Activated CD4-positive, alpha-beta T cell treated with anti-CD3 and anti-CD28 coated beads, Interleukin-2, amount 50 U/mL, for 24 hours (primary cell): ENCODE measurements around the gene DMD.

Experiments used
- DNase-seq, 2 donors: peaks; one replicate each; pipeline ENCODE4 v3.0.0-alpha.2; 2020; ENCODE audit warnings: low read depth in 1 of 2, low spot score in 1 of 2

Gene DMD

DNA sequence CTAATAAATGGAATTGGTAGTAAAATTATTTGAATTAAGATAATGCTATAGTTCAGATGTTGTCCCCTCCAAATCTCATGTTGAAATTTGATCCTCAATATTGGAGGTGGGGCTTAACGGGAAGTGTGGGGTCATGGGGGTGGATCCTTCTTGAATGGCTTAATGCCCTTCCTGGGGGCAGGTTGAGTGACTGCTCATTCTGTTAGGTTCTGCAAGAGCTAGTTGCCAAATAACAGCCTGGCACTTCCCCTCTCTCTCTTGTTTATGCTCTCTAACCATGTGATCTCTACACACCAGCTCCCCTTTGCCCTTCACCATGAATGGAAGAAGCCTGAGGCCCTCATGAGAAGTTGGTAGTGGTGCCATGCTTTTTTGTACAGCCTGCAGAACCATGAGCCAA is 1414.7 kb downstream of the DMD start:
- DNase-seq: no peak

DNA sequence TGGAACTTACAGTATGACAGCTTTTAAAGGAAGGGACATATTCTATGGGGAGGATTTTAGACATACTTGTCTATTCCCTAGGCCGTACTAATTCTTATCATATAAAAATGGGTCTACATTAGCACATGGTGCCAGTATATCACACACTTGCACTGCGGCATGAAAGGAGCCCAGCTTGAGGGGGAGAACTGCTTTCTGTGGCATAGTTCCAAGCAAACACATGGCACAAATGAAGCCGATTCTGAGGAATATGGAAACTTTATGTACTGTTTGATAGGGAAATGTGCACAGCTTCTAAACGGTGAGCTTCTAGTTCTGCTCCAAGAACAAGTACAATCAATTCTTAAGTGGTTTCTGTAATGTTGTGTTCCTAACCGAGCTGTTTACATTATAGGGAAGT is 1463.9 kb downstream of the DMD start:
- DNase-seq: no peak

DNA sequence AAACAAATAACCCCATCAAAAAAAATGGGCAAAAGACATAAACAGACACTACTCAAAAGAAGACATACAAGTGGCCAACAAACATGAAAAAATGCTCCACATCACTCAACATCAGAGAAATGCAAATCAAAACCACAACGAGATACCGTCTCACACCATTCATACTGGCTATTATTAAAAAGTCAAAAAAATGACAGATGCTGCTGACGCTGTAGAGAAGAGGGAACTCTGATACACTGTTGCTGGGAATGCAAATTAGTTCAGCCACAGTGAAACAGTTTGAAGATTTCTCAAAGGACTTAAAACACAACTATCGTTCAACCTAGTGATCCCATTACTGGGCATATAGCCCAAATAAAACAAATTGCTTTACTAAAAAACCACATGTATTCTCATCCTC is 1468.3 kb downstream of the DMD start:
- DNase-seq: no peak

DNA sequence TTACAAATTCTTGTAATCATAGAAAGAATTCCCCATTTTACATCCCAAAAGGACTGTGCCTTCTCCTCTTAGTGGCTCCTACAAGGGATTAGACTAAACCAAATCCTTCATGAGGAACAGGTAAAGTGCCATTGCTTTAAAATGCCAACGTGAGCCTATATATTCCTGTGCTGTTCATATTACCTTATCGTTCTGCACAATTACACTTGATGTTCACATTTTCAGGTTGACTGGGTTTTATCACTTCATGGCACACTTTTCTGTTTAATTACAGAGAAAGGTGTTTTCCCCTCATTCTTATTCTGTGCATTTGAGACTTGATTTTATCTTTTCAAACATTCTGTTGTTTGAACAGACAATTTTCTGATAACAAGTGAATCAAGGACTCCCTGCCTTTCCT is 1493.9 kb downstream of the DMD start:
- DNase-seq: no peak

DNA sequence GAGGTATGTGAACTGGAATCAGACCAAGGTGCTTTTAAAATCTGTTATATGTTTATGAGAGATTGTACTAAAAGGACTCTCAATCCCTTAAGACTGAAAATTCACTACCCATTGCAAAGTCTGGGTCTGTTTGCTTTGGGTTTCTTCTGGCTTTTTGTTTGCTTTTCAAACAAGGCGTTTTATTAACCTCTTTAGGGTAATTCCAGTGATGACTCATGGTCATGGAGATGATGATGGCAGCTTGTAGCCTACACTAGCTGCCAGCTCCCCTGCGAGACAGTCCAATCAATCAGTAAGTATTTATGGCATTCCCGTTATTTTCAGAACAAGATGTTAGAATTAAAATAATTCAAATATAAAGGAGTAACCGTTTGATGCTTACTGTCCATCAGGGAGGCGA is 1495.7 kb downstream of the DMD start:
- no peak for DNase-seq

DNA sequence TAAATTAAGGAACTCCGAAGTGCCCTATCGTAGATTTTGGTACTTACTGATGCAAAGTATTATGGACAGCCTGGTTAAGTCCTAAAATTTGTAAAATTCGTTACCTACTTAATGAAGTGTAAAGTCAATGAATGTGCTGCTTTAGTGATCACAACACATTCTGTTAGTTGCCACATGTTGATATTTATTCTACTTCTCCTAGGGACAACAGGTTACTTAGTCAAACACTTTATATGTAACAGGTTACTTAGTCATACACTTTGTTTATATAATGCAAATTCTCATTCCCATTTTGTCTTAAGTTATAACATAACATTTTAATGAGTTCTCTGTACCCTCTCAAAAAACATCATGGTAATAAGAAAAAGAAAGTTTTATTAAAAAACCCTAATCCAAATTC is 1496.6 kb downstream of the DMD start:
- DNase-seq: no peak

DNA sequence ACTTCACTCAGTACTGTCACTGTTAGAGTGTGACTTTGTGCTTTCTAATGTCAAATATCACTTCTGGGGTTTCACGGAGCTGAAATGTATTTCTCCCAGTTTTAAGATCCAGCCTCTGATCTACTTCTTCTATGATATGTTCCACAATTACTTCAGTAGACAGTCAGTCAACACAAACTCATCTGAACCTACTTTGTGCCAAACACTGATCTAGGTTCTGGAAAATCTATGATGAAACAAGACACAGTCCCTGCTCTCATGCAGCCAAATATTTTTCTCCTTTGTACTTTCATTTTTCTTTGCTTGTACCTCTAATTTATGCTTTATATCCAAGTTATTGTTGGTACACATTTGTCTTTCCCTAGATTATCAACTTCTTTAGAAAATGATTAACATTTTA is 1498.2 kb downstream of the DMD start:
- no peak for DNase-seq

DNA sequence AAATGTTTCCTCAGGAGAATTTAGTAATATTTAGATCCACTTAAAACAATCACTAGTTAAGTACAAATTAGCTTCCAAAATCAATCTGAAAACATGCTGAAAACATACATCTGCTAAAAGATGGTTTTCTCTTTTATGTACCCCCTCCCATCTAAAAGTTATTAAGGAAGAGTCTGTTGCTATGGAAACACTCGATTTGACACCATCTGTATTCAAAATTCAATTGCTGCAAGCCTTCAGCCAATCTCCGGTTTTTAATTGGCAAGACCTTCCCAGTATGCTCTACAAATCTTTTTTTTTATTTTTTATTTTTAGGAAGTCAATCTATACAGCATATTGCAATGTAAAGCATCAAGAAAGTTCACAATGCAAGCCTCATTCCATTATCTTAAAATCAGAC is 1500.2 kb downstream of the DMD start:
- no peak for DNase-seq

DNA sequence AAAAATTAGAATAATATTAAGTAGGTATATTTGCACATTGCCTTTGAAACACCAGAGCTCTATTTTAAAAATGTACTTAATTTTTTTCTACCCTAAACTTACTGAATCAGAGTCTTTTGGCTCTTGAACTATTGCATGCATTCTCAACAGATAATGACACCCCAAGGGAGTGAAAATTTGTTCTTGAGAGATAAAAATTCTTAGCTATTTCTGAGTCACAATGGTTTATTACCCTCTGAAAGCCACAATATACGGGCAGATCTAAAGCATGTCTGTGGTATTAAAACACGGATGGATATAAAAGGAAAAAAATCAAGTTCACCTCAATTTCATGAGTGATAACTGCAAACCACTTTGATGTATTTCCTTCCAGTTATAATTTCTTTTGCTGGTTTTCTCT is 1503.2 kb downstream of the DMD start:
- DNase-seq: no peak

DNA sequence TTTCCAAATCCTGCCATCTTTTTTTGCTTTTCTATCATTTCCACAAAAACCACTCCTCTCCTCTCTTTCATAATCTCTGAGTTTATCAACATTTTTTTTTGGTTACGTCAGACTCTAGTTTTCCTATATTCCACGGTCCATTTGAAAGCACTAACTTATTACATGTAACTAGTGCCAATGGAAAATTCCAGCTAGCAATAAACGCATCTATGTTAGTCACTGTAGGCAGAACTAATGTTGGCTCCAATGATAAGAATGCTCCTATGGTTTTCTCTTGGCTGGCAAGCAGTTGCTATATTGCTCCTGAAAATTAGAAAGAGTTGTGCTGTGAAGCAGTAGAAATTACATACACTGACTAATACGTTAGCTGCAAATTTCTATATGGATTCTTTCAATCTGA is 1504.9 kb downstream of the DMD start:
- DNase-seq: no peak

DNA sequence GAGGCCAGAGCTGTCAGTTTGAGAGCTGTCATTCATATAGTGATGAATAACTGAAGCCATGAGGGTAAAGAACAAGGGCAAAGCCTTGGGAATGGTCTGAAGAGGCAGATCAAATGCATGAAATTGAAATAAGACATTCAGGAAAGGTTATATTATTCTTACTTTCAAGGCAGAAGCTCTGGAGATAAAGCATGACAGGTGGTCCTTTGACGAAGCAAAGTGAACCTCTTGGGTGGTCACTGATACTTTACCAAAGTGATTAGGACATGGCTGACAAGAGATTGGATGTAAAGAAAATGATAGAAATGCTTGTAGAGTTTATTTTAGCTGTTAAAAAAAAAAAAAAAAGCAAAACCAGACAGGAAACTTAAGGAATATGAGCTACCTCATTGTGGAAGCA is 1505.5 kb downstream of the DMD start:
- no peak for DNase-seq

DNA sequence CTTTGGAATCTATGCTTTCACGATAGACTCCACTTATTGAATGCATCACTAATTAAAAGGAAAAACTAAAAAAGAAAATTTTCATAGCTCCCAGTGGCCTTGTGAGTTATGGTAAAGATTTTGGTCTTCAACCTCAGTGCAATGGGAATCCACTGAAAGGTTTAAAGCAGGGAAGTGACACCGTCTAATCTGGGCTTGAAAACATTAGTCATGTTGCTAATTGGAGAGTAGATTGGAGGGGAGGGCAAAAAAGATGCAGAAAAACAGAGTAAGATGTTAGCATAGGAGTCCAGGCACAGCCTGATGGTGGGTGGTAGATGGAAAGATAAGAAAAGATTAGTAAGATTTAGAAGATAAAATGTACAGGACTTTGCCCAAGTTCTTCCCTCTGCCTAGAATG is 1506.4 kb downstream of the DMD start:
- no peak for DNase-seq

DNA sequence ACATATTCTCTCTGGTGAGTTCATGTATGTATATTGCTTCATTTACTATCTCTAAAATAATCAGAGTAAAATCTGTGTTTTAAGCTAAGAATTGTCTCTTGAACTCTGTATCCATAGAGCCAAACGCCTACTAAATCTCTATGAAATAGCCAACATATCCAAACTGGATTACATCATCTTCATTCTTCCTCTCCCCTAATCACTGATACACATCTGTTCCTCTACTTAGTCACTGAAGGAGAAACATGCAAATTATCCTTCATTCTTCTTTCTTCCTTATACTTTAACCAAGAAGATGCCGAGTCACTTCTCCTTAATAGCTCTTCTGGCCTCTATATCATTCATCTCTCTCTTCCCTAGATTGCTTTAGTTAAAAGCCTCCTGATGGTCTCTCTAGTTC is 1509.1 kb downstream of the DMD start:
- no peak for DNase-seq

DNA sequence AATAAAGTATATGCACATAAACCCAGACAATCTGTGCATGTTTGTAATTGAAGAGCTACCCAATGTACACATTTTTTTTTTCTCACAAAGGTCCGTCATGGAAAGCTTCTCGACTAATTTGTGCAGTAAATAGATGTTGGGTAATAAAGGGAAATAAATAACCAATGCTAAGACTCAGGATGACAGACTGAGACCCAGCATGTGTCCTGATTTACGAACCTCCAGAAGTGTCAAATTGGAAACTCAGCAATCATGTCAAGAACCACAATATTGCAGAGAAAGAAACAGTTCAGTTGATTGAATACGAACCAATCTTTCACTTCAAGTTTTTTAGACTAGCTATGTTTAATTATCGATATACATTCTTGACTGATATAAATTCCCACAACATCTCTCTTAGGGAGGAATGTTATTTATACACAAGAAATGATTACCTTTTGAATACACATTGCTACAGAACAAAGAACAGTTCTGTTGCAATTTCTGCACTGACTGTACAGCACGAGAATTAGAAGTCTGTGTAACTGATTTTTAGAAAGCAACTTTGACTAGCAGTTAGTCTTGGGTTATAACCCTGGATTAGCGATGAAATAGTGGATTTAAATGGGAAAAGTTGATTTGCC is 1513.9 kb downstream of the DMD start:
- no peak for DNase-seq

DNA sequence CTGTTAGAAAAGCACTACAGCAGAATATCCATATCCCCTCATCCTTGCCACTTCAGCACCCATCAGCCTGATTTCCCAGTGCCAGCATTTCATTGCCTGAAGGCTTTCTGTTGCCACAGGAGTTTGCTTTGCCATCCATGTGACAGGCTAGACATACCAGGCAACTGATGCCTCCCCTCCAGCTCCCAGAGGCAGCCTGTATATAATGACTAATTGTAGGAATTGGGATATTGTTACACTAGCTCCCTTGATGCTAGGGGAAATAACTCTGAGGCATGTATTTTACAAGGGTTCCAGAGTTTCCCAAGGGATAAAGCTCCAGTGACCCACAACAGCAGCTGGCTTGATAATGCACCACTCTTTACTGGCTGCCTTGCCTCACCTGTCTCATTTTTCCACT is 1531.5 kb downstream of the DMD start:
- no peak for DNase-seq

DNA sequence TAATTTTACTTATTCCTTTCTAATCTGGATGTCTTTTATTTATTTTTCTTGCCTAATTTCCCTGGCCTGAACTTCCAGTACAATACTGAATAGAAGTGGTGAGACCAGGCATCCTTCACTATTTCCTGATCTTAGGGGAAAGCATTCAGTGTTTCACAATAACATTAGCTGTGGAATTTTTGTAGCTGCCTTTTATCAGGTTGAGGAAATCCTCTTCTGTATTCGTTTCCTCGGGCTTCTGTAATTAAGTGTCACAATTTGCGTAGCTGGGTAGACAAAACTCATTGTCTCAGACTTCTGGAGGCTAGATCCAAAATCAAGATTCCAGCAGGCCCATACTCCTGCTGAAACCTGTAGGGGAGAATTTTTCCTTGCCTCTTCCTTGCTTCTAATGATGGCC is 1541.1 kb downstream of the DMD start:
- DNase-seq: no peak

DNA sequence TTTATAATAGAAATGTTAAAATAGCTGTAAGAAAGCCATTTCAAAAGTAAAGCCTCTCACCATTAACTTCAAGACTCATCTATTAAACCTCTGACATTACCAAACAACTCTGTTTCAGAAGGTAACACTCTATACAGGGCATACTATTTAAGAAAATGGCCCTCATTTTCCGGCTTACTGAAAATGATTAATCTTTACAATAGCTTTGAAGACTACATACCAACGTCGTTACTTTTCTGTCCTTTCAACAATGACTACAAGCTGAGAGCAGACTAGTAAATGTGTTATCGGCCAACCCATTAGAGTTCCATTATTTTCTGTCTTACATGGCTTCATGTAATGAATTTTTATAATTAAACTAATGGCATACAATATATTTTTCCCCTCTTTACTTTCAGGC is 1545.9 kb downstream of the DMD start:
- DNase-seq: no peak

DNA sequence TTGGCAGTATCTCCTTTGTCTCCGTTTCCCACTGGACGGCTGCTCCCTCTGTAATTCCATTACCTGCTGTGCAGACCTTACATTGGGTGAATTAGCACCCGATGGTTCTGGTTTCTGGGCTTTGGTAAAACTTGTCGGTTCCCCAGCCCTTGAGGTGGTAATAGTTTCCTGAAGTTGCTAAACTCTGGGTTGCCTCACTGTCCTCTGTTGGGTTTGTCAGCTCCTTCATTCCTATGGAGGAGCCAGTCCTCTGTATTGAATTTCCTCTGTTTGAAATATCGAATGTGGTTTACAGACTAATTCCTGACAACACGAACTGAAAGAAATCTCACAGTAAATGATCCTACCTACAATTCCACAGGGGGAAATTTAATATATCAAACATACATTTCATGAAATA is 1548.2 kb downstream of the DMD start:
- no peak for DNase-seq

DNA sequence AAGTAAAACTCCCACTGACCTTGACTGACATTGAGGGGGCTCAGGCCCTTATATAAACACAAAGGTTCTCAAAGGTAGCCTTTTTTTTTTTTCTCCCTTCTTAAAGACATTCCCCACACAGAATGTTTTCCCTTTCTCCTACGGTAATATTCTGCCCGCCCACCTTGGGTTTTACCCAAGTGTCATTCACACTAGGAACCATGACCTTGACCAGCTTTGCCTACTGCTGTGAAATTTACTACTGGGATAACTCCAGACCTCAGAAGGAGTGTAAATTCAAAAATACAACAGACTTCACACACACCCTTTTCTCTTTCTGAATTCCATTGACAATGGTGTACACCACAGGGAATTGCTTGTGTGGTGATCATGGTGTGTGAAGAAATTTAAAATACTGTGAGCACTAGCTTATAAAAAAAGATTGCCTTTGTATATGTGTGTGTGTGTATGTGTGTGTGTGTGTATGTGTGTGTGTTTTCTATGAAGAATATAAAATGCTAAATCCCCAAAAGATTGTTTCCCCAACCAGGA is 1550.0 kb downstream of the DMD start:
- DNase-seq: no peak

DNA sequence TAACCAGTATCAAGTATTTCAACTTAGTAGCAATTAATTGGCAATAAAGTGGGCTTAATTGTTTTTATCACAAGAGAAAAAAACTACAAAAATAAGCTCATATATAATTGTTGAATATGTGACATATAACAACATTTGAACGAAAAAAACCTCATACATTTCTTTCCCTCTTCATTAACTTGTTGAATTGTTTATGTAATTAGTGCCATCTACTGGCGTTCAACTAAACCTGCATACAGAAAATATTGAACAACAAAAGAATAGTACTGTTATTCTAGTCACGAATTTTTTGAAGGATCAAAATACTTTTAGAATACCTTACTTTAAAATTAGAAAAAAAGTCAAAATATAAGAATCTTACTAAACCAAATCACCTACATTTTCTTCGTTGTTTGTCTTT is 1553.0 kb downstream of the DMD start:
- no peak for DNase-seq

DNA sequence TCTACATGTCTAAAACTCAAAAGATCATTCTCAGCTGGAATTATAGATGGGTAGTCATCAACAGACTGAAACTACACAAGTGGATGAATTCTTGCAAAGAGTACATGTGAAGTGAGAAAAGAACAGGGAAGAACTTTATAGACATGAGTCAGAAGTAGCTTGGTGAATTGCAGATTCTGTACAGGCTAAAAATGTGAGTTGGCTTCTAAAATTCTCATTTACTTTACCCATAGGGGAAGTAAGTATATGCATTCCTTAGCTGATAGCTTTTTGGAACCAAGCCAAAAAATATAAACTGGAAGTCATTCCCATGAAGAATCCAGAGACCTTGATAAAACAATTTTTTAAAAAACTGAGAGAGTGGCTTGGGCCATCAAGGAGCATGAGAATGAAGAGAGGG is 1555.3 kb downstream of the DMD start:
- DNase-seq: no peak

DNA sequence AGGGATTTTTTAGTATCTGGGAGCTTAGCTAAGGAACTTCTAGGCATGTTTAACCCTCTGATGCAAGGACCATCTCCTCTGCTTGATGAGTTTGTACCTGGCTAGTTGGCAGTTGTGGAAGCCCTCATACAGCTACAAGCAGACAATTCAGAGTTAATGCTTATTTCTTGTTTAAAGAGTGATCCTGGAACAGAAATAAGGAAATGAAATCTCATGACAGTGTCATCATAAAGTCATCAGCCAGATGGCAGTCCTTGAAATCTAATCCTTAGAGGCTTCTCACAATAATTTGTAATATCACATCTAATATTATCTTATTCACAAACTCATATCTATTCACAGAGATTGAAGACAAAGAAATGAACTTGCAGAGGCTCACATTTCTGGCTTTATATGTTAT is 1557.9 kb downstream of the DMD start:
- no peak for DNase-seq

DNA sequence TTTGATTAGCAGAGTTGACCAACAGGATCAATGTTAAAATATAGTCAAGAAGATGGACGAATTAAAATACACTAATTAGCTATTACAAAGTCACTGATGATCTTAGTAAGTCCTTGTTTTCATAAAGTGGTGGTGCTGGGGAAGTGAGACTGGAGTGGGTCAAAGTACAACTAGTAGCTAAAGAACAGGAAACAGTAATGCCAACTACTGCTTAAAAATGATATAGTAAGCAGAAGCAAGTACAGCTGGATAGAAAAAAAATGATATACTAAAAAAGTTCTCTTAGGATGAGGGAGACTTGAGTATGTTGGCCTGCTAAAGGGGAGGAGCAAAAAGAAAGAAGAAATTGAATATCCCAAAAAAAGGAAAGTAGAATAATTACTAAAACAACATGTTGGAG is 1558.7 kb downstream of the DMD start:
- no peak for DNase-seq

DNA sequence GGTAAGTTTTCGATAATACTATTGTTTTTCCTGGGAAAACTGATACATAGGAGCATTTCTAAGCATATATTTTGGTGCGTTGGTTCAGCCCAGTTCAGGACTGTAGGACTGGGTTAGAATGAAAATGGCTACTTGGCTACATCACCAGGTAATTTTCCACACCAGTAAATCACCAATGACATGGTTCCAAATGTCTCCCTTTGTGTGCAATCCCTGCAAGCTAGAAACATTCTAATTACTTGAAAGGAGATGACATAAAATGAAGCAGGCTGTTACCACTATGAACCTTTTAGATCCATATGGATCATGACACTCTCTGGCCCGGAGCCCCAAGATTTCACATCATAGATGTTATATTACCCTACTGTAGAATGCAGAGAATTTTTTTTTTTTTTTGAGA is 1562.1 kb downstream of the DMD start:
- DNase-seq: no peak
